Bronchial epithelial cell (primary cell): ENCODE measurements around the gene UNG. TPM values are rescaled to one million over a fixed set of nuclear protein-coding genes. Genes with fewer than 3 reads are reported as not detected.
"Not testable (repeated sequence)": the region's sequence is repeated elsewhere in the genome, so short reads cannot be mapped to it uniquely, and the experiment has no call there.

ENCODE experiments used
- DNase-seq: peaks from one replicate; pipeline ENCODE4 v3.0.0-alpha.2; 2010; ENCODE audit warnings: low read depth
- FAIRE-seq: peaks from 2 replicates; lab custom pipeline; 2011; peaks lifted over from hg19 to GRCh38; lab: Jason Lieb, UNC
- H3K27me3 ChIP-seq: 2 replicates; pipeline ENCODE4 v1.5.1; 2011; ENCODE audit warnings: low read length; ENCODE audit not compliant: control insufficient read depth, insufficient read depth
- H3K36me3 ChIP-seq: 2 replicates; pipeline ENCODE4 v1.5.1; 2011; ENCODE audit warnings: low read length; ENCODE audit not compliant: control insufficient read depth, insufficient read depth
- H3K4me3 ChIP-seq: 2 replicates; pipeline ENCODE4 v1.5.1; 2011; ENCODE audit warnings: mild to moderate bottlenecking, low read depth, low read length, control low read depth
- CTCF ChIP-seq: IDR thresholded peaks from 2 replicates; pipeline ENCODE4 v1.5.1; 2011; ENCODE audit warnings: mild to moderate bottlenecking, moderate library complexity, low read length, control low read depth, inconsistent platforms; ENCODE audit not compliant: insufficient read depth, severe bottlenecking
- total RNA-seq: library from RNA; depleted of rRNA; stranded (reverse); fragments of >200 nt; gene quantifications from 2 replicates; pipeline ENCODE4 v1.2.1, GENCODE V29; 2014

Gene UNG
- total RNA-seq = 14.8 and 24.2 TPM in 2 replicates

DNA sequence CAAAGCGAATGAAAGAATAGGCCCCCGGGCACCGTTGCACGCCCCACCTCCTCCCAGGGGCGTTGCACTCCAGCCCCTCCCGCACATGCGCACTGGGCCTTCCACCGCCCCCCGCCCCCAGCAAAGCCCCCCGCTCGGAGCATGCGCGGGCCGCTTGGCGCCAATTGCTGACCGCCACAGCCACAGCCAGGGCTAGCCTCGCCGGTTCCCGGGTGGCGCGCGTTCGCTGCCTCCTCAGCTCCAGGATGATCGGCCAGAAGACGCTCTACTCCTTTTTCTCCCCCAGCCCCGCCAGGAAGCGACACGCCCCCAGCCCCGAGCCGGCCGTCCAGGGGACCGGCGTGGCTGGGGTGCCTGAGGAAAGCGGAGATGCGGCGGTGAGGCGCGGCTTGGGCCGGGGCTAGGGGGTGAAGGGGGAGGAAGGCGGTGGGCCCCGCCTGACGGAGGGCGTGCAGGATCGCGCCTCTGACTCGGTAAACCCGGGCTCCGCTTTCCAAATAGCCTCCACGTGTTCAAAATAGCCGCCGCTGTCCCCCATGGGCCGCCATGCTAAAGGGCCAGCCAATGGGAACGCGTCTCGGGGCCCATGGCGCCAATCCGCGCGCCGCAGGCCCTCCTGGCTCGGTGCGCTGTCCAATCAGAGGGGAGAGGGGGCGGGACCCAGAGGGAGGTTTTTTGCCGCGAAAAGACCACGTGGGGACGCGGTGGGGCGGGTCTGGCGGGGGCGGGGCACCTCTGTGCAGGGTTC, at the start of gene UNG:
UNG (plus strand) TSS at position 163 of the 748 bp plus-strand sequence; CDS start at position 246, 83 bp downstream.
- no peak for TF ChIP-seq CTCF
- Histone ChIP-seq H3K36me3 (no peaks in the 10 kb centered on the region), H3K4me3 (peak within 1 kb of the TSS; percentile 62), H3K27me3 (no peaks in the 10 kb centered on the region)
- DNase-seq = peak; percentile 82
- FAIRE-seq = no peak

DNA sequence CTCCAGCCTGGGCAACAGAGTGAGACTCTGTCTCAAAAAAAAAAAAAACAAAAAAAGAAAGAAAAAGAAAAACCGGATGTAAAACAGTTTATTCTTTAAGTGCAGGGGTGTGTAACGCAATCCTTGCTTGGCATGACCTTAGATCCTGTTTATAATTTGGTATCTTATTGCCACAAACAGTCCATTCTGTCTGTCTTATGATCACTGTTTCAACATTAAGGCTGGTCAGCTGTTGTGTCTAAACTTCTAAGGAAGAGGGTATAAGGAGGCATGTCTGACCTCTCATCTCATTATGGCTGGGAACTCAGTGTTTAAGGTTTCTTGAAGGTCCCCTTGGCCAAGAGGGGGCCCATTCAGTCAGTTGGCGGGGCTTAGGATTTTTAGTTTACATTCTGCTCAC, 48.7 kb upstream of the UNG start:
- not testable (repeated sequence) for H3K27me3 ChIP-seq, FAIRE-seq, H3K36me3 ChIP-seq, H3K4me3 ChIP-seq, DNase-seq

DNA sequence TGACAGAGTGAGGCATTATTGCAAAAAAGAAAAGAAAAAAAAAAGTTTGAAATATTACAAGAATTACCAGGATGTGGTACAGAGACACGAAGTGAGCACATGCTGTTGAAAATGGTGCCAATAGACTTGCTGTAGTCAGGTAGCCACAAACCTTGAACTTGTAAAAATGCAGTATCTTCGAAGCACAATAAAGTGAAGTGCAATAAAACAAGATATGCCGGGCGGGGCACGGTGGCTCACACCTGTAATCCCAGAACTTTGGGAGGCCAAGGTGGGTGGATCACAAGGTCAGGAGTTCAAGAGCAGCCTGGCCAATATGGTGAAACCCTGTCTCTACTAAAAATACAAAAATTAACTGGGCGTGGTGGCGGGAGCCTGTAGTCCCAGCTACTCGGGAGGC, 47.6 kb upstream of the UNG start:
- not testable (repeated sequence) for H3K36me3 ChIP-seq, H3K27me3 ChIP-seq, FAIRE-seq, DNase-seq, H3K4me3 ChIP-seq

- peak overlapping the region; percentile 57 for H3K4me3 ChIP-seq
- DNase-seq = no peak
- H3K27me3 ChIP-seq = no peaks in the 10 kb centered on the region
- no peak for FAIRE-seq
- no peaks in the 10 kb centered on the region for H3K36me3 ChIP-seq
- no peak for TF ChIP-seq CTCF
These were observed 45.3 kb upstream of the UNG start for GRCh38 chr12:109052097-109052413.

DNA sequence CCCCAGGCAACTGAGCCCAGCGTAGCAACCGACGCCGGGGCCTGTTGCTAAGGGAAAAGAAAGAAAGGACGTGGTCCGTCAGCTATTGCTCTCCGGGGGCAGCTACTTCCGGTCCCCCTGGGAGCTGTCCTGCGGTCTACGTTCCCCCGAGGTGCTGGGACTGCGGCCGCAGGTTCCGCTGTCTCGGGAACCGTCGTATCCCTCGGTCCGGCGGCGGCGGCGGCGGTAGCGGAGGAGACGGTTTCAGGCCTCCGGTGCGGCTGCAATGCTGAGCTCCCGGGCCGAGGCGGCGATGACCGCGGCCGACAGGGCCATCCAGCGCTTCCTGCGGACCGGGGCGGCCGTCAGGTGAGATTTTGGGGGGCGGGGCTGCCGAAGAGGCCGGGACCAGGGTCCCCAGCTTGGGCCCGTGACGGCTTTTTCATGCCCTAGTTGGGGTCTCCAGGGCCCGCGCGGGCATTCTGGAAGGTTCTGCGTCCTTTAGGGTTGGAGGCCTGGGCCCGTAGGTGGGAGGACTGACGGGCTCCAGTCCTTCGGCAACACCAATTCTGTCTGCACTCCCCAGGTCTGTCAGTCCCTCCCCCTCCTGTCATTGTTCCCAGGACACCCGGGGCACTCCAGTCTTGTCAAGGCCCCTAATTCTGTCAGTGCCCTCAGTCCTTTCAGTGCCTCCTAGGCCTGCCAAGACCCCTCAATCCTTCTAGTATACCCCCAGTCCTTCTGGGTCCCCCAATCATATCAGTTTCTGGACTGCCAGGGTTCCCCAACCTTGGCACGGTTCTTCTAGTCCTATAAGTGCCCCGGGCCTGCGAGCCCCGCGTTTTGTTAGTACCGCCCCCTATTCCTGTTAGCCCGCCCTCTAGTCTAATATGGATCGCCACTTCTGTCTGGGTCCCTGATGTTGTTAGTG, 44.7 kb upstream of the UNG start, which contains the start of gene USP30:
USP30 (plus strand) TSS at position 163 of the 910 bp plus-strand sequence; CDS start at position 266, 103 bp downstream.
- Histone ChIP-seq H3K4me3 (peak within 1 kb of the TSS; percentile 57), H3K27me3 (no peaks in the 10 kb centered on the region), H3K36me3 (no peaks in the 10 kb centered on the region)
- FAIRE-seq (no peak), DNase-seq (peak; percentile 49)
- TF ChIP-seq CTCF = no peak

DNA sequence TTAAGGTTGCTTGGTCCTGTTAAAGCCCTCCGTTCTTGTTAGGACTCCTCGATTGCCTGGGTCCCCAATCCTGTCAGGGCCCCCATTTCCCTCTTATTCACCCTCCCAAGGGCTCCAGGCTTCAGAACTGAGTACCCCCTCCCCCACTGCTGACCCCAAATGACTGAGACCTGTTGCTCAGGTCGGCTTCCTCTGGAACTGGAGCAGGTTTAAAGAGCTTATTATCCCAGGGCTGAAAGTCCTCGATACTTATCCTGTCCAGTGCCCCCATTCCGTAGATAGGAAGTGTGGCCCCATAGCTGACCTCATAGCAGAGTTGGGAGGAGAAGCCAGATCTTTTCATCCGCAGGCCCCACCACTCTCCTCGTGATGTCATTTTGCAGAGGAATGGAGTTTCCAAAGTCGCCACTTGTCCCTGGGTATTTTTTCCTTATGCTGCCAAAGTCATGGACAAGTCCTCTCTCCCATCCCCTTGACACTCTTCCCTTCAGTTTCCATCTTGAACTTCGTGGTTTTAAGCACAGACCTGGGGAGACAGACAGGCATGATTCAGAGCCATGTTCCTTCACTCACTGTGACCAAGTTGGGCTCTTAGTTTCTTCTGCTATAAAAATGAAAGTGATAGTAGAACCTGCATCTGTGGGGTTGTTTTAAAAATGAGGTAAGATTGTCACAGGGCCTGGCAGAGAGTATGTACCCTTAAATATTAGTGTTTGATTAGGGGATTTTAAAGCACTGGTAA, 43.8 kb upstream of the UNG start:
- Histone ChIP-seq H3K4me3 (peak overlapping the region; percentile 57), H3K27me3 (no peaks in the 10 kb centered on the region), H3K36me3 (no peaks in the 10 kb centered on the region)
- DNase-seq = no peak
- TF ChIP-seq CTCF = no peak
- no peak for FAIRE-seq

DNA sequence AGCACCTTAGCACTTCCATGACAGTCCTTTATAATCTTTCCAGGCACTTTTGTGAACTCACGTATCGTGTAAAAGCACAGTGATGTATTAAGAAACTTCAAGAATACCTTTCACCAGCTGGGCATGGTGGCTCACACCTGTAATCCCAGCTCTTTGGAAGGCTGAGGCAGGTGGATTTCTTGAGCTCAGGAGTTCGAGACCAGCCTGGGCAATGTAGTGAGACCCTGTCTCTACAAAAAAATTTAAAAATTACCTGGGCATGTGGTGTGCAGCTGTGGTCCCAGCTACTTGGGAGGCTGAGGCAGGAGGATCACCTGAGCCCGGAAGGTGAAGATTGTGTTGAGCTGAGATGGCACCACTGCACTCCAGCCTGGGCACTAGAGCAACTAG, 43.3 kb upstream of the UNG start:
- FAIRE-seq, H3K4me3 ChIP-seq, DNase-seq, H3K27me3 ChIP-seq, H3K36me3 ChIP-seq: not testable (repeated sequence)
